Gastroesophageal sphincter (tissue), 4 donors: Measurements from ENCODE around the gene ASB6. TPM values are rescaled to one million over a fixed set of nuclear protein-coding genes. Genes with fewer than 3 reads are reported as not detected.

ENCODE experiments used
- ATAC-seq: fragments of 150-250 bp; one replicate; pipeline ENCODE4 v1.9.1; 2016; ENCODE audit warnings: mild to moderate bottlenecking, moderate library complexity
- H3K27ac ChIP-seq, 4 donors: fragments of 200-600 bp; sonication (generic) in 3 of 4; 1 replicate in 3 of 4; 2 replicates in 1 of 4; pipeline ENCODE4 v1.5.1; 2016 to 2019
- H3K27me3 ChIP-seq: fragments of 200-600 bp; sonication (generic); one replicate; pipeline ENCODE4 v1.5.1; 2019
- H3K36me3 ChIP-seq, 2 donors: fragments of 200-600 bp; sonication (generic); one replicate each; pipeline ENCODE4 v1.5.1; 2019; ENCODE audit warnings: control low read depth in 1 of 2
- H3K4me1 ChIP-seq, 3 donors: fragments of 200-600 bp; sonication (generic); 1 replicate in 2 of 3; 2 replicates in 1 of 3; pipeline ENCODE4 v1.5.1; 2016 to 2019; ENCODE audit warnings: control low read depth in 2 of 3
- H3K4me3 ChIP-seq, 2 donors: fragments of 200-600 bp; sonication (generic); one replicate each; pipeline ENCODE4 v1.5.1; 2019; ENCODE audit warnings: mild to moderate bottlenecking in 1 of 2, moderate library complexity in 1 of 2
- H3K9me3 ChIP-seq, 3 donors: fragments of 200-600 bp; sonication (generic); one replicate each; pipeline ENCODE4 v1.5.1; 2017 to 2019; ENCODE audit warnings: control low read depth in 2 of 3
- CTCF ChIP-seq, 4 experiments: fragments of 200-600 bp in 2 of 4; fragments of 450-650 bp in 2 of 4; sonication (generic) in 1 of 4; IDR thresholded peaks; one replicate each; pipeline ENCODE4 v1.5.1; 2017 to 2019; ENCODE audit warnings: antibody characterized with exemption in 4 of 4, mild to moderate bottlenecking in 2 of 4, moderate library complexity in 2 of 4
- EP300 ChIP-seq: sonication (generic); formaldehyde crosslinking; IDR thresholded peaks from one replicate; pipeline ENCODE4 v1.6.1; 2017; ENCODE audit warnings: antibody characterized with exemption, mild to moderate bottlenecking
- POLR2A ChIP-seq, 2 donors: fragments of 450-650 bp; IDR thresholded peaks; one replicate each; pipeline ENCODE4 v1.6.1; 2017; ENCODE audit warnings: antibody characterized with exemption in 2 of 2, mild to moderate bottlenecking in 2 of 2, moderate library complexity in 1 of 2
- POLR2AphosphoS5 ChIP-seq: sonication (generic); formaldehyde crosslinking; IDR thresholded peaks from one replicate; pipeline ENCODE4 v1.6.1; 2017; ENCODE audit warnings: antibody characterized with exemption
- WGBS, 2 donors: methylation state at CpG; one replicate each; pipeline ENCODE4 v1.1.5; 2018; ENCODE audit warnings: low coverage in 1 of 2; 5-methylcytosine and 5-hydroxymethylcytosine counted together
- total RNA-seq, 4 donors: library from RNA; depleted of rRNA; stranded (reverse); fragments of >200 nt; gene quantifications; one replicate each; pipeline ENCODE4 v1.1.0, GENCODE V29; 2016

The ASB6 gene
- total RNA-seq, 4 donors from 2014 or later: 21.3 to 37.2 (median 28.2) TPM

- H3K4me3 ChIP-seq: no peak overlapping the region
- TF ChIP-seq POLR2AphosphoS5 (no peak), POLR2A (IDR thresholded peaks at IDR 0.05) (no peak), EP300 (no peak), CTCF (IDR thresholded peaks at IDR 0.05) (no peak)
- no peaks in the 10 kb centered on the region for H3K9me3 ChIP-seq
- ATAC-seq: no peak
- no peak overlapping the region for H3K27ac ChIP-seq
- H3K36me3 ChIP-seq: no peaks in the 10 kb centered on the region
- no peaks in the 10 kb centered on the region for H3K4me1 ChIP-seq
- 71 to 95% methylated on average over 2 to 3 of the region's 3 CpGs for WGBS, 2 donors
- H3K27me3 ChIP-seq: peaks cover 8% of the 10 kb centered on the region
These were observed 43.9 kb upstream of the ASB6 start for GRCh38 chr9:129685933-129686259.

GRCh38 chr9:129685220-129685932 is 43.4 kb upstream of the ASB6 start:
- peaks cover 8% of the 10 kb centered on the region for H3K27me3 ChIP-seq
- no peak overlapping the region for H3K27ac ChIP-seq

DNA sequence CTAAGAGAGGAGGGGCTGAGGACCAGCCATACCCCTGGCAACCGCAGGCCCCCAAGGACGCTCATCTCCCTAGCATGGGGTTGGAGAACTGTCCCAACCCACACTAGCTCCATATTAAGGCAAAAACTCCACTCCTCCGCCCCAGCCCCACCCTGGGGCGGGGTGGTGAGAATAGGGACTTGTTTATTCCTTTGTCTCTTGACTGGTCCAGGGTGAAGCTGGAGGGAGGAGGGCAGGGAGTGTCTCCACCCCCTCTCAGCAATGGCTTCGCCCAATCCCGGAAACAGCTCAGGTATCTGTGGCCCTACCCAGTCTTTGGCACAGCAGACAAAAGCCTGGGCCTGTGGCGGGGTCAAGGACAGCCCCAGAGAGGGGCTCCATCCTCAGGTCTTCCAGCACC is 40.4 kb upstream of the ASB6 start:
- TF ChIP-seq CTCF (IDR thresholded peaks at IDR 0.05) (no peak), EP300 (no peak), POLR2A (IDR thresholded peaks at IDR 0.05) (no peak), POLR2AphosphoS5 (no peak)
- 100% methylated on average over 1 of the region's 7 CpGs; no CpG with 5 or more reads in 1 of the 2 donors for WGBS, 2 donors

More at GRCh38 chr9:129685220-129685932, 43.4 kb upstream of the ASB6 start:
- no peak for ATAC-seq
- H3K4me3 ChIP-seq: no peak overlapping the region
- no peaks in the 10 kb centered on the region for H3K4me1 ChIP-seq
- WGBS, 2 donors: 74 to 81% methylated on average over 8 to 10 of the region's 15 CpGs
- no peaks in the 10 kb centered on the region for H3K36me3 ChIP-seq
- TF ChIP-seq EP300 (no peak), POLR2AphosphoS5 (no peak), POLR2A (IDR thresholded peaks at IDR 0.05) (no peak), CTCF (IDR thresholded peaks at IDR 0.05) (no peak)
- no peaks in the 10 kb centered on the region for H3K9me3 ChIP-seq

GRCh38 chr9:129681924-129682323 is 40.0 kb upstream of the ASB6 start:
- H3K36me3 ChIP-seq: no peaks in the 10 kb centered on the region
- TF ChIP-seq POLR2A (IDR thresholded peaks at IDR 0.05) (no peak), EP300 (no peak), CTCF (IDR thresholded peaks at IDR 0.05) (no peak), POLR2AphosphoS5 (no peak)
- no peak for ATAC-seq
- H3K9me3 ChIP-seq: no peaks in the 10 kb centered on the region
- WGBS, 2 donors: no CpG with 5 or more reads among the region's 11 CpGs
- H3K27ac ChIP-seq: no peak overlapping the region
- H3K4me1 ChIP-seq: no peaks in the 10 kb centered on the region
- H3K27me3 ChIP-seq: peaks cover 19% of the 10 kb centered on the region
- H3K4me3 ChIP-seq: no peak overlapping the region

More for the DNA sequence above, 40.4 kb upstream of the ASB6 start:
- Histone ChIP-seq H3K4me1 (no peaks in the 10 kb centered on the region), H3K27me3 (peaks cover 14% of the 10 kb centered on the region), H3K36me3 (no peaks in the 10 kb centered on the region), H3K4me3 (no peak overlapping the region), H3K9me3 (no peaks in the 10 kb centered on the region), H3K27ac (no peak overlapping the region)
- ATAC-seq: no peak

- no peak for ATAC-seq
- H3K36me3 ChIP-seq: no peaks in the 10 kb centered on the region
- H3K4me3 ChIP-seq: no peak overlapping the region
- H3K9me3 ChIP-seq: no peaks in the 10 kb centered on the region
- WGBS, 2 donors: 90% methylated on average over 2 of the region's 9 CpGs; no CpG with 5 or more reads in 1 of the 2 donors
- TF ChIP-seq CTCF (IDR thresholded peaks at IDR 0.05) (no peak), POLR2AphosphoS5 (no peak), EP300 (no peak), POLR2A (IDR thresholded peaks at IDR 0.05) (no peak)
- H3K27me3 ChIP-seq: peaks cover 40% of the 10 kb centered on the region
- peaks cover 0 to 10% (median 0%) of the 10 kb centered on the region in 3 donors for H3K4me1 ChIP-seq
- H3K27ac ChIP-seq: no peak overlapping the region
These were observed 37.6 kb upstream of the ASB6 start for GRCh38 chr9:129679537-129679936.
